Mucosa of descending colon (tissue), 3 donors: Measurements from ENCODE around the gene CASR. TPM values are rescaled to one million over a fixed set of nuclear protein-coding genes. Genes with fewer than 3 reads are reported as not detected.

ENCODE experiments used
- ATAC-seq: fragments of 200-7000 bp; cut with Tn5 transposase; one replicate; pipeline ENCODE4 v1.9.1; 2020; ENCODE audit warnings: mild to moderate bottlenecking, moderate library complexity
- DNase-seq, 3 donors: peaks; one replicate each; pipeline ENCODE4 v3.0.0-alpha.2; 2020
- H3K36me3 ChIP-seq: fragments of 200-600 bp; one replicate; pipeline ENCODE4 v1.8.0; 2021; ENCODE audit warnings: low read depth, mild to moderate bottlenecking
- H3K4me1 ChIP-seq: fragments of 200-600 bp; one replicate; pipeline ENCODE4 v1.8.0; 2021; ENCODE audit warnings: low read depth, mild to moderate bottlenecking
- H3K4me3 ChIP-seq: fragments of 200-600 bp; one replicate; pipeline ENCODE4 v1.8.0; 2021; ENCODE audit warnings: mild to moderate bottlenecking
- H3K9me3 ChIP-seq: fragments of 200-600 bp; one replicate; pipeline ENCODE4 v1.8.0; 2021; ENCODE audit warnings: mild to moderate bottlenecking
- CTCF ChIP-seq: fragments of 200-600 bp; IDR thresholded peaks from one replicate; pipeline ENCODE4 v1.8.0; 2022; ENCODE audit warnings: antibody characterized with exemption, mild to moderate bottlenecking
- intact Hi-C, 2 donors: fragments of 100-400 bp; cut with DNase I in 1 of 2; cut with micrococcal nuclease in 1 of 2; formaldehyde crosslinking; loops; one replicate each; pipeline versions ENCODE4 v1.11.0 to v1.11.1; 2022; cut with DNase I, micrococcal nuclease
- total RNA-seq, 3 donors: library from RNA; stranded (reverse); fragmentation: NEBNext Ultra II Directional in 2 of 3; extraction: Animal tissue kit (Norgen Biotek cat#: 25700) in 2 of 3; gene quantifications; one replicate each; pipeline versions ENCODE4 v1.2.1 to v1.2.4, GENCODE V29; 2021 to 2023
- donor health status: DM: no; HTN: no; CAD: no; lungs with moderate emphysema.
- donor health status: DM: no; HTN: no; CAD: no.
- donor health status: DM: no; HTN: yes; CAD: no.

Gene CASR
- total RNA-seq, 3 donors from 2014 or later: 0.32 to 1.2 (median 0.36) TPM

- no peak for ATAC-seq
- no peak overlapping the region for H3K4me3 ChIP-seq
- DNase-seq: no peak
- H3K9me3 ChIP-seq: no peaks in the 10 kb centered on the region
- no peak for TF ChIP-seq CTCF
- intact Hi-C loops: no loop called here
- no peaks in the 10 kb centered on the region for H3K36me3 ChIP-seq
- H3K4me1 ChIP-seq: no peaks in the 10 kb centered on the region
Measured at GRCh38 chr3:122245513-122246174, 62.2 kb downstream of the CASR start.

- DNase-seq (no peak), ATAC-seq (peak; percentile 32)
- Histone ChIP-seq H3K36me3 (no peaks in the 10 kb centered on the region), H3K4me1 (no peaks in the 10 kb centered on the region), H3K4me3 (no peak overlapping the region), H3K9me3 (no peaks in the 10 kb centered on the region)
- intact Hi-C loops: no loop called here
- TF ChIP-seq CTCF: no peak
Measured at GRCh38 chr3:122246199-122246598, 62.7 kb downstream of the CASR start.

GRCh38 chr3:122247087-122247824 lies 63.8 kb downstream of the CASR start:
- DNase-seq (no peak), ATAC-seq (peak; percentile 47)
- Histone ChIP-seq H3K4me3 (no peak overlapping the region), H3K4me1 (no peaks in the 10 kb centered on the region), H3K9me3 (no peaks in the 10 kb centered on the region), H3K36me3 (no peaks in the 10 kb centered on the region)
- no peak for TF ChIP-seq CTCF
- intact Hi-C loops: no loop called here

GRCh38 chr3:122247825-122248185 lies 64.3 kb downstream of the CASR start:
- ATAC-seq (peak; percentile 39), DNase-seq (no peak)
- Histone ChIP-seq H3K4me1 (no peaks in the 10 kb centered on the region), H3K9me3 (no peaks in the 10 kb centered on the region), H3K4me3 (no peak overlapping the region), H3K36me3 (no peaks in the 10 kb centered on the region)
- TF ChIP-seq CTCF: no peak
- intact Hi-C loops: no loop called here

- no peak for TF ChIP-seq CTCF
- H3K4me3 ChIP-seq: no peak overlapping the region
- intact Hi-C loops: loop anchor here in 1 of 2 donors (5.0 kb wide), 1 partner anchor 149 kb away; no protein-coding TSS in a partner anchor
- no peaks in the 10 kb centered on the region for H3K4me1 ChIP-seq
- H3K36me3 ChIP-seq: no peaks in the 10 kb centered on the region
- no peak for DNase-seq
- no peaks in the 10 kb centered on the region for H3K9me3 ChIP-seq
- no peak for ATAC-seq
Measured at GRCh38 chr3:122251428-122251827, 68.0 kb downstream of the CASR start.
